ENCODE results near the gene ZCCHC3.

ZCCHC3 gene

DNA sequence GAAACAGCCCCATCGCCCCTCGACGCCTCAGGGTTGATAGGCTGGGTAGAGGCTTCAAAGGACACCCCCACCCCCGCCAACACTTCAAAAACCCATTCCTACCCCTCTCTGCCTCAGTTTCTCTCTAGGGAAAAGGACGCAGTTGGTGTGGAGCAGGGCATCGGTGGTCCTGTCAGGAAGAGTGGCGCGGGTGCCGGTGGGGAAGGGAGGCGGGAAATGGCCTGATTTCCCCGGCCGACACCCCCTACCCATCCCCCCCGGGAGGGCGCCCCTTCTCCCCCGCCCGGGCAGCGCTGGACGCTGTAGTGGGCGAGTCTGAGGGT, 49.9 kb downstream of the ZCCHC3 start:
- DNase-seq, result no peak

DNA sequence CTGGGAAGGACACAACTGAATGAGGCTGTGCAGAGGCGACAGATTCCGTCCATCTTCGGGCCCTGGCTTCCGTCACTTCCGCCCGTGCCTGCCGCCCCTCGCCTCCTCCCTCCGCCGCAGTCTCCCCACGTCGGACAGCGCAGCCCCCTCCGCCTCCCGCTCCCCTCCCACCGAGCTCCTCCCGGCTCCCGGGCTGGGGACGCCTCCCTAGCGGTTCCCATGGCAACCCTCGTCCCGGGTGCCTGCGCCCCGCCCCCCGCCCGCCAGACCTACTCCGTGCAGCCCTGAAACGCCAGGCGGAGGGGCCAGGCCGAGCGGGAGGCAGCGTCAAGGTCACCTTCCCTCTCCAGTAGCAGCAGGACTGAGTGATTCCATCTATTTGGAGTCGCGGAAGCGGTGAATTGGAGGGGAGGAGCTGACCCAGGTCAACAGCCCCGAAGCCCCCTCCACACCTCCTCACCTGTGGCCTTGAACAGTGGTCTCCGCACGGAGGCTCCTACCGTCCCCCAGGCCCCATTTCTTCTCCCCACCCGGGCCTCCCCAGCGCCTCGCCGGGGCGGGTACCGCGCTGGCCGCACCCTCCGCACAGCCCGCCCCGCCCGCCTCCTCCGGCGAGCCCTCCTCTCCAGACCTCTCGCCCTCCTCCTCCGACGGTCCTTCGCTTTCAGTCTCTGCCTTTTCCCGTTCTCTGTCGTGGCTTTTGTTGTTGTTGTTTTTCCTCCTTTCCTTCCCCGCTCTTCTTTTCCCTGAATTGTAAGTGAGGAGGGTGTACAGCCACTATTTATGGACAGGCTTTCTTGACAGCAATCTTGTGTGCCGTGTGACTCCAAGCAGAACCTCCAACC, 50.5 kb downstream of the ZCCHC3 start:
- DNase-seq, result peak; percentile 76

DNA sequence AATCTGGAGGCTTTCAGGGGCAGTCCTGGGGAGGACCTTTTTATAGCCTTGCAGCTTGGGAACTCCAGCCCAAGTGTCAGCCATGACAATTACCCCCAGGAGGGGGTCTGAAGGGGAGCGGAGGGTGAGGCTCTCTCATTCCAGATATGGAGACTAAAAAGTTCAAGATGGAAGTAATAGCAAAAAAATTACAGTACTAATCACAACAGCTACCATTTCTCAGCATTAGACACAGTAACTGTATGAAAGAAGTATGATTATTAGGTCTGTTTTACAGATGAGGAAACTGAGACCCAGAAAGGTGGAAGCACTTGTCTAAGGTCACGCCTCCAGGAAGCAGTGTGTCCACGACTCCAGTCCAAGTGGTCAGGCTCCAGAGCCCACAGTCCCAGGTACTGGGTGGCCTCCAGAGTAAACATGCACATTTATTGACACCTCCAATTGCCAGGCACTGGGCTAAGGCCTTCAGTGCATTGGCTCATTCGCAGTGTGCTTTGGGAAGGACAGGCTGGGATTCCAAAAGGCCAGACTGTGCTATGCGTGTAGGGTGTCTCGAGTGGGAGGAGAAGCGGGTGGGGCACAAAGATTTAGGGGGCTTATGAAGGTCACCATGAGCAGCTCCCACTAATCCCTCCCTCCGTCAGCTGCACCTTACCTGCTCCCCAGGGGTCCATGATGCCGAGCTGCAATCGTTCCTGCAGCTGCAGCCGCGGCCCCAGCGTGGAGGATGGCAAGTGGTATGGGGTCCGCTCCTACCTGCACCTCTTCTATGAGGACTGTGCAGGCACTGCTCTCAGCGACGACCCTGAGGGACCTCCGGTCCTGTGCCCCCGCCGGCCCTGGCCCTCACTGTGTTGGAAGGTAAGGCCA, 51.8 kb downstream of the ZCCHC3 start:
- DNase-seq, result no peak

Data from T1000 (cell line).